ENCODE results near the gene LMAN2.
A peak's percentile ranks its signal among the peaks of the same experiment; 100 is the strongest.
"Not testable (repeated sequence)": the region's sequence is repeated elsewhere in the genome, so short reads cannot be mapped to it uniquely, and the experiment has no call there.

Gene LMAN2

DNA sequence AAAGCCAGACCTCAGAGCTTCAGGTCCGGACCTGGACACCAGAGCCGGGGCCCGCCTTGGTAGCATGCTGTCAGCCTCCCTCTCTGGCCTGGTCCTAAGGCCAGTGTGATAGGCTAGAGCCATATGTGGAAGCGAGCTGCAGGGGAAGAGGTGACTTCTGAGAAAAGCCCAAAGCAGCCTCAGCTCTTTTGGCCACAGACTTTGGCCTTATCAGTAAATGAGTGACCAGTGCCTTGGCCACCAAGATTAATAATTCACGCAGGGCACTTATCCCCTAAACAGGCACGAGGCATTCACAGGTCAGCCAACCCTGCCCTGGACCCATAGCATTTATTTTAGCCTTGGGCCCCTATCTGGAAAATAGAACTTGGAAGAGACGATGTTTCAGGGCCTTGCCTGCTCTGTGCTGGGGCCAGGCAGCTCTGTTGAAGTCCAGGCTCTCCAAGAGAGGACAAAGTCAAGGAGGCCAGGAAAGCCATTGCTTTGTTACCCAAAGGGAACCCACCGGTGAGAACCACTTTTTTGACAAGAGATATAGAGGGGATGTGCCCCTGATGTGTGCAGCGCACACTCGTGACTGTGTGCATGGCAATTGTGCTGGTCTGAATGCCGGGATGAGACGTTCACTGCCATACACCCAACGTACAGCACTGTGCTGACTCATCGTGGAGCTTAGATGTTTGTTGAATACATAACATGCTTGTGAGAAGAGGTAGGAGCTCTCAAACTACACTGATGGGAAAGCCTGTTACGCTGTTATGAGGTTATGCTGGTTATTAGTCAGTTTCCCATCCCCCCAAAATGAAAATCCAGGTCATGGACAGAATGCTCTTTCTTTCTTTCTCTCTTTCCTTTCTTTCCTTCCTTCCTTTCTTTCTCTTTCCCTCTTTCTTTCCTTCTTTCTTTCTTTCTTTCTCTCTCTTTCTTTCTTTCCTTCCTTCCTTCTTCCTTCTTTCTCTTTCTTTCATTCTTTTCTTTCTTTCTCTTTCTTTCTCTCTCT is 27.7 kb upstream of the LMAN2 start:
- no peak for DNase-seq

DNA sequence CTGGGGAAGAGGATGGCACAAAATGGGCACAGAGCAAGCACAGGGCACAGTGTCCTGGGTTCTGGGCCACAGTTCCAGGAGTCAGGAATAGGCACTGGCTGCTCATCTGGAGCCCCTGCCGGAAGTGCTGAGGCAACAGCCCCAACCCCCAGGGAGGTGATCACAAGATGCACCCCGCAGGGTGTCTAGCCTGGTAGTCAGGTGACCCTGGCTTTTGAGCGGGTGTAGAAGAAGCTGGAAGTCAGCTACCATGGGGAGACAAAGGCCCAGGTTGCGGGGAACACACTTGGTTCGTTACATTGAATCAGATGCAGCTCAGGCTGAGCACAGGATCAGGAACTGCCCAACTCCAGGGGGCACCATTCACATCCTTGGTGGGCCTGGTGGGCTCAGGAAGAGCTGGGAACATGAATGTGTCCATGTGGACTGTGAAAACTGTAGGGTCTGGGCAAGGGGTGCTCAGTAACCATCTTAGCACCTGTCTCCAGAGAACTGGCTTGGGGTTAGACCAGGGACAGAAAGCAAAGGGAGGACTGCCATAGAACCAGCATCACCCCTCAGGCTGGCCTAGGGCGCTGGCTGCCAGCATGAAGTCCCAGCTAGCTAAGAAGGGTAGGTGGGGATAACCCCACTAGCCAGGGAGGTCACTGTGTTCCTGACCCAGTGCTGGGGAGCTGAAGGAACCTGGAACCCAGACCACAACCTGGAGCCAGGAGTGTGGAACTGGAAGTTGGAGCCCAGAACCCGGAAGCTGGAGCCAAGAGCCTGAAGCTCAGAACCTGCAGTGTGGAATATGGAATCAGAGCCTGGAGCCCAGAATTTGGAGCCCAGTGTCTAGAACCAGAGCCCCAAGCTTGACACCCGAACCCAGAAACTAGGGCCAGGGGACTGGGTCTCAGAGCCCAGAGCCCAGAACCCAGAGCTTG is 26.6 kb upstream of the LMAN2 start:
- DNase-seq: no peak

DNA sequence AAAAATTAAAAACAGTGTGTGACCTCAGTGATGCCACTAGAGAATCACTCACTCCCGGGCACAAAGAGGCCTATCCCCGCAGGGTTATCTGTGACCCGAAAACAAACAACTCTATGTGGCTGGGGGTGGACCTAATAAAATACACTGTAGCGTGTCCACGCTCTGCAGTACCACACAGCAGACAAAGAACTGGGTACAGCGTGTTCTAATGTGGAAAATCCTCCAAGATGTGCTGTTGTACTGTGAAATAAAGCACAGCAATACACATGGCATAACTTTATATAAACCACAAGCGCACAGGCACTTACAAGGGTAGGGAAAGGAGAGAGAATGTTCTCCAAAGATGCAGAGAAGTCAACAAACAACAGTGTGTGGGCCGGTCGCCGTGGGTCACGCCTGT is 24.6 kb upstream of the LMAN2 start:
- DNase-seq: no peak

DNA sequence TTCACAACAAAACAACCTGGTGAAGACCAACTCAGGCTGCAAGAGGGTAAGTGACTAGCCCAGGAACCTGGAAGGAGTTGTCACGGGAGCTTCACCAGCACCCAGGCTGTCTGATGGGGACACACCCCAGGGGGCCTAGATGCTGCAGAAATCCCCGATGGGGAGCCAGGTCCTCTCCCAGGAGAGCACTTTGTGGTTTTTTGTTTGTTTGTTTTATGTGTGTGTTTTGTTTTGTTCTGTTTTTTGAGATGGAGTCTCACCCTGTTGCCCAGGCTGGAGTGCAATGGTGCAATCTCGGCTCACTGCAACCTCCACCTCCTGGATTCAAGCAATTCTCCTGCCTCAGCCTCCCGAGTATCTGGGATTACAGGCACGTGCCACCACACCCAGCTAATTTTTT is 24.0 kb upstream of the LMAN2 start:
- not testable (repeated sequence) for DNase-seq

DNA sequence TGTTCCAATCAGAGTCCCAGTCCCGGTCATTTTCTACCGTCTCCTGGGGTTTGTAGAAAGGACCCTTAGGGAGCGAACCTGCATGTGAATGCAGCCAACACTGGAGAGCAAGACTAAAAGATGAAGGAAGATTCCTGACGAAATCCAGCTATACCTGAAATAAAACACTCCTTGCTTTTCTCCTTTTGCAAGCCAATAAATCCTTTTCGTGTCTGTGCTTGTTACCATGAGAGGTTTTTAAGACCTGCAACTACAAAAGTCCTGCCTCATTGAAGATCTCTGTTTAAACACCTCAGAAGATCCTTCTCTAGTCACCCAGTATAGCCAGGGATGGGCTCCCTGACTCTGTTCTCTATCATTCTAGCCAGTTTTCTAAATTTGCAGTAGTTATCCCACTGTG is 22.7 kb upstream of the LMAN2 start:
- DNase-seq: no peak

DNA sequence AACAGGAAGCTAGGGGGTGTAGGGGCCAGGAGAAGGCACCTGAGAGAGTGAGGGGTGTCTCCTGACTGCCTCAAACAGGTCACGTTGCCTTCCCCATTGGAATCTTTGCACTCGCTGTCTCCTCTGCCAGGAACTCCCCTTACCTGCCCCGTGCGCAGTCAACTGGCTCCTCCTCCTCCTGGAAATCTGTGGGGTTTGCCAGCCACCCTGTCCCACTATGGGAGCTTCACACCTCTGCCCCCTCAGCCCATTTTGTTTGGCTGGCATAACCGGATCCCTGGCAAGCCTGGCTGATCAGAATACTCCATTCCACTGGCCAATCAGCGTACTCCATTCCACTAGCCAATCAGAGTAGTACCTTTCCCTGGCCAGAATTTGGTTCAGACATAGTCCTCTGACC is 22.3 kb upstream of the LMAN2 start:
- DNase-seq: no peak

DNA sequence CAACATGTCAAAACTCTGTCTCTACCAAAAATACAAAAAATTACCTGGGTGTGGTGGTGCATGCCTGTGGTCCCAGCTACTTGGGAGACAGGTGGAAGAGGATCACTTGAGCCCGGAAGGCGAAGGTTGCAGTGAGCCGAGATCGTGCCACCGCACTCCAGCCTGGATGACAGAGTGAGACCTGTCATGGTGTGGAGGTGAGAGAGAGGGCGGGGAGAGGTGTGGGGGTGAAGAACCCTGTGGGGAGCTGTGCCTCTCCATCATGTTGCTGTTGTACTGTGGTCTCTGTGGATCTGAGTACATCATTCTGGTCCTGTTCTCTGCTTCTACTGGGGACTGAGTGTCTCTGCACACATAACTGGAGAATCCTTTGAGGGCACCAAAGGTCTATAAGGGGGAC is 21.4 kb upstream of the LMAN2 start:
- no peak for DNase-seq

DNA sequence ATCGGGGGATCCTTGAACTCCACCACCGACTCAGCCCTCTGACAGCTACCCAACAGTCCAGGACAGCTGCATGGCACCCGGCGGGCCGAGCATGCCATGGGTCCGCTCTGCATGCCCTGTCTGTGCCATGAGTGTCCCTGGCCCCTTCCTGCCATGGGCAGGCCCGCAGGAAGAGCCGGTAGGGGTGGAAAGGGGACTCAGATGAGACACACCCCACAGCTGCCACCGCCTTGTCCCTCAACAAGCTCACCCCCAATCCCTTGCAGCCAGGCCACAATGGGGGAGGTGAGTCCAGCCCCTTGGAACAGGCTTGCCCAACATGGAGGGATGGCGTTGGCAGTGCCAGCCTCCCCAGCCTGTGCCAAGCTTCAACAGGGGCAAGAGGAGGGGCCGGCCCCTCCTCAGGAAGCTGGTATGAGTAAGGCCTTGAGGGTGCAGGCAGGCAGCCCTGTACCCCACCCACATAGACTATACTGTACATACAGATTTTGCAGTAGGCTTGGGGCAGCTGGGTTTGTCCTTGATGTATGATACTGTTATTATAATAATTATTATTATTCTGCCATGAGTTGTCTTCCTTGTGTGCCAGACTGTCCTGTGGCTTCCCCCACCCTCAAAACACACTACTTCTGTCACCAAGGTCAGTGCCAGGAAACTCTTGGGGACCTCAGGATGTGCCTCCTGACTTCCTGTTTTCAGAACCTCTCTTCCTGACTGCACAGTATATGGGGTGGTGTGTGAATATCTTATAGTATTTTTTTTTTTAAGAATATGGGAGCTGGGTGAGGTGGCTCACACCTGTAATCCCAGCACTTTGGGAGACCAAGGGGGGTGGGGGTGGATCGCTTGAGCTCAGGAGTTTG is 20.8 kb upstream of the LMAN2 start:
- peak in 1 of 4 experiments; percentile 19 for DNase-seq

DNA sequence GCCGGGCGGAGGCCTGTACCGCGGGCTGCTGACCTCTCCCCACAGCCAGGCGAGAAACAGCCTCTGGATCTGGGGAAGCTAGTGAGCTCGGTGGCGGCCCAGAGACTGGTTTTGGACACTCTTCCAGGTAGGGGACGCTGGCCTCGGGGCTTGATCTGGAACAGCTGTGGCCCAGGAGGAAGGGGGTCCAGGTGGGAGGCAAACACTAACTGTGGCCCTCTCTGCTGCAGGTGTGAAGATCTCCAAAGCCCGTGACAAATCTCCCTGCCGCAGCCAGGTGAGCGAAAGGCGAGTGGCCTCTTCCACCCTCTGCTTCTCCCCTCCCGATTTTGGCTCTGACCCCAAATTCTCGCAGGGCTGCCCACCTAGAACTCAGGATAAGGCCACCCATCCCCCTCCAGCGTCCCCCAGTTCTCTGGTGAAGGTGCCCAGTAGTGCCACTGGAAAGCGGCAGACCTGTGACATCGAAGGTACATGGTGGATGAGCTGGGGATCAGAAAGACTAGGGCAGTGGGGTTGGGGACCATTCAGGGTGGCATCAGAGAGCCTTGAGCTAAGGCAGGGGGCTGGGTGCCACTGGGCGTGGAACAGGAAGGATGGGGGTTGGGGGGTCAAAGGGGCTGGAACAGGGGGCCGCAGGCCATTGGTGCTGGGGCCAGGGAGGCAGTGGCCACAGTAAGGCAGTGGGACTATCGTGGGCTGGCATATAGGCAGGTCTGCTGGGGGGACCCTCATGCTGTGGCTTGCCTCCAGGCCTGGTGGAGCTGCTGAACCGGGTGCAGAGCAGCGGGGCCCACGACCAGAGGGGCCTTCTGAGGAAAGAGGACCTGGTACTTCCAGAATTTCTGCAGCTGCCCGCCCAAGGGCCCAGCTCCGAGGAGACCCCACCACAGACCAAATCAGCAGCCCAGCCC is 19.9 kb upstream of the LMAN2 start:
- DNase-seq: no peak

DNA sequence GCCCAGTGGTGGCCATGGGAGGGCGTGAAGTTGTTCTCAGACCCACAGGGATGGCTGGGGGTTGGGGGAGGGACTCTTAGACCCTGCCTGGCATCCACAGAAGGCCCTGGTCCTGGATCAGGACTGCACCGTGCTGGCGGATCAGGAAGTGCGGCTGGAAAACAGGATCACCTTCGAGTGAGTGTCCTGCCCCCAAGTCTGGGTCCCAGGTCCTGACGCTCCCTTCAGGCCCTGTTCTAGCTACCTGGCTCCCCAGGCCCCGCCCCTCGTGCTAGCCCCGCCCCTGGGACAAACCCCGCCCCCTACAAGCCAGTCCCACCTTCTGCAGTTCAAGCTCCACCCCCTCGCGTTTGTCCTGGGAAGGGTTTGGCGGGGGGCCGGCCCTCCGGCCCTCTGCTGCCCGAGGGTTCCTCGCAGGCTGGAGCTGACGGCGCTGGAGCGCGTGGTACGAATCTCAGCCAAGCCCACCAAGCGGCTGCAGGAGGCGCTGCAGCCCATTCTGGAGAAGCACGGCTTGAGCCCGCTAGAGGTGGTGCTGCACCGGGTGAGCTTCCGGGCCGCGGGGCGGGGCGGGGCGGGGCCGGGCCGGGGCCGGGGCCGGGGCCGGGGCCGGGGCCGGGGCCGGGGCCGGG is 19.1 kb upstream of the LMAN2 start:
- peak in 1 of 4 experiments; percentile 37 for DNase-seq

DNA sequence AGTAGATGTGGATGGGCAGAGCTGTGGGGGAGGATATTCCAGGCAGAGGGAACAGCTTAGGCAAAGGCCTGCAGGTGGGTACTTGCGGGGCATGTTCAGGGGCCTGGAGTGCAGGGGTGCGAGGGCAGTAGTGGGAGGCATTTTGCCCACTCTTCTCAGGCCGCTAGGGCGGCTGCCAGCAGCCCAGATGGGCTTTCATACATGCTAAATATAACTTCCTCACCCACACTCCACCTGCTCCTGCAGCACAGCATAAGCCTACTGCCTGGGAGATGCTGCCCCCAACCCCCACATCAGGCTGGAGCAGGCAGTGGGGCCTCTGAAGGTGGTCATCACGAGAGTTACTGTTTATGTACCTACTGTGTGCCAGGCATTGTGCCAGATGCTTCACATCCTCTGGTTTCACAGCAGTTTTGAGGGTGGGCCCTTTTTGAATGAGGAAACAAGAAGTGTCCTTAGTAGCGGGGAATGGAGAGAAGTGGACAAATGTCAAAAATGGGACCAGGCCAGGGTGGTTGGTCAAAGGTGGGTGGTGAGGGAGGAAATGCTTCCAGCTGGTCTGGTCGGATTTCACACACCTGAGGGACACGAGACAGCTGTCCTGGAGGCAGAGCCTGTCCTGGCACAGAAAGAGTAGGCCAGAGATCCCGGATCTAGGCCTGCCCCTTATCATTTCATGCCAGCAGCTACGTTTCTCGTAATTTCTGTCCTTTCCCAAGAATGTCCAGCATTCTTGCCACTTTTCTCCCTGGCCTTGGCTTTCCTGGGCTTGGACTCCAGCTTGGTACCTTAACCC is 18.4 kb upstream of the LMAN2 start:
- no peak for DNase-seq

DNA sequence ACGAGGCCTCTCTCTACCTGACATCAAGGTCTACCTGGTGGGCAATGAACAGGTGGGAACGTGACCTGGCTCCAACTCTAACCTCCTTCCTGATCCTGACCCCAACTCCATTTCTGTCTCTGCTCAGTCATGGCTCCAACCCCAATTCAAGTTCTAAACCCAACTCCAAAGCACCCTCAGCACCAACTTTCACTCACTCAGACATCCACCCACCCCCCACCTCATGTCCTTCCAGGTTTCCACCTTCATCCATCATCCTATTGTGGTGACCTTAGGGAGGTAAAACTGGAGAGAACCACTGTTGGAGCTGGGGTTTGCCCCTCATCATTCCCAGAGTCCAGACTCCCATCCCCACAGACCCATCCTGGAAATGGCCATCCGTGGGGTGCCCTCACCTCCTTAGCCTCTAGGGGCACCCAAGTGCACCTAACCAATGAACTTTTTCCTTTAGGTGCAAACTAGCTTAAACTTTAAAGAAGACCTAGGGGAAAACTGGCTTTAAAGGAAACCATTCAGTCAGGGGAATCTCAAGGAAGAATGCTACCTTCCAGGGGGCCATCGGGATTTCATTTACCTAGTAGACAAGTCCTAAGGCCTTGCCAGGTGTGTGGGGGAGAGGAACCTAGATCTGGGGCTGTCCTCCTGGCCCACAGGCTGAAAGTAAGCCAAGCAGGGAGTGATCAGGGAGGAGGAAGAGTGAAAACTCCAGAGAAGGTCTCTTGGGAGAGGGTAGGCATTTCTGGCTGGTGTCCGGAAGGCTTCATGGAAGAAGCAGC is 17.6 kb upstream of the LMAN2 start:
- peak in 1 of 4 experiments; percentile 9 for DNase-seq

DNA sequence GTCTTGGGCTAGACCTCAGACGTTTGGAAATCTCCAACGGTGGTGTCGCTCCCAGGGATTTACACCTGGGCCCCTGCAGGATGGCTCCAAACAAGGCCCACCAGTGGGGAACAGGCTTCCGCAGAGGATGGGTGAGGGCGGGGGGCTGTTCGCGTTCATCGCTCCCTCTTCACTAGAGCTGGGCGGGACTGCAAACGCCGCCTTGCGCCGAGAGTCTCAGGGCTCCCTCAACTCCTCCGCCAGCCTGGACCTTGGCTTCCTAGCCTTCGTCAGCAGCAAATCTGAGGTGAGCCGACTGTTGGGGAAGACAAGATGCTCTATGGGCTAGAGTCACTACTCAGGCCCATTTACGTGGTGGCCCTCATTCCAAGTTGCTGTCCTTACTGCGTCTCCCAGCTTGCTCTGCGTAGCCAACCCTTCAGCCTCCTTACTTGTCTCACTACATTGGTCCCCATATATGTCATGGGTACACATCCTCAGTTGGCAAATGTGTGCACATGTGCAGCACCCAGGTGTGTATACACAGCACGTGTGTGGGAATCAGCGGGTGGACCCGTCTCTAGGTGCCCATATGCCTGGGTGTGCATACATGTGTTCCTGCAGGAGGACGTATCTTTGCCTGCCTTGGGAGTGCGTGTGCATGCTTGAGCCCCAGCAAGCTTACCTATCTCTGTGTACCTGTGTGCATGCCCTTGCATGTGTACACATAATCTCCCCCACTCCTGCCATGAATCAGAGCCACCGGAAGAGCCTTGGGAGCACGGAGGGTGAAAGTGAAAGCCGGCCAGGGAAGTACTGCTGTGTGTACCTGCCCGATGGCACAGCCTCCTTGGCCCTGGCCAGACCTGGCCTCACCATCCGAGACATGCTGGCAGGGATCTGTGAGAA is 16.8 kb upstream of the LMAN2 start:
- DNase-seq: no peak

DNA sequence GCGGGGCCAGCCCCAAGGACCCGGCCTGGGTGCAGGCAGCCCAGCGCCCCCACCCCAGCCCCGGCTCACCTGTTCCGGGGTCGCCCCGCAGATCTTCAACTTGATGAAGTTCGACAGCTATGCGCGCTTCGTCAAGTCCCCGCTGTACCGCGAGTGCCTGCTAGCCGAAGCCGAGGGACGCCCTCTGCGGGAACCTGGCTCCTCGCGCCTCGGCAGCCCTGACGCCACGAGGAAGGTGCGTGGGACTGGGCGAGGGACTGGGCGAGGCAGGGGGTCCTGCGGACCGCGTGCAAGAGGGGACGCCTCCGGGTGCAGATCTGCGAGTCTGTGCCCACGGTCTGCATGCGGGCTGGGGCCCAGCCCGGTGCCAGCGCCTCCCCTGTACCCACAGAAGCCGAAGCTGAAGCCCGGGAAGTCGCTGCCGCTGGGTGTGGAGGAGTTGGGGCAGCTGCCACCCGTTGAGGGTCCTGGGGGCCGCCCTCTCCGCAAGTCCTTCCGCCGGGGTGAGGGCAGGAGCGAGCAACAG is 15.9 kb upstream of the LMAN2 start:
- DNase-seq: no peak

DNA sequence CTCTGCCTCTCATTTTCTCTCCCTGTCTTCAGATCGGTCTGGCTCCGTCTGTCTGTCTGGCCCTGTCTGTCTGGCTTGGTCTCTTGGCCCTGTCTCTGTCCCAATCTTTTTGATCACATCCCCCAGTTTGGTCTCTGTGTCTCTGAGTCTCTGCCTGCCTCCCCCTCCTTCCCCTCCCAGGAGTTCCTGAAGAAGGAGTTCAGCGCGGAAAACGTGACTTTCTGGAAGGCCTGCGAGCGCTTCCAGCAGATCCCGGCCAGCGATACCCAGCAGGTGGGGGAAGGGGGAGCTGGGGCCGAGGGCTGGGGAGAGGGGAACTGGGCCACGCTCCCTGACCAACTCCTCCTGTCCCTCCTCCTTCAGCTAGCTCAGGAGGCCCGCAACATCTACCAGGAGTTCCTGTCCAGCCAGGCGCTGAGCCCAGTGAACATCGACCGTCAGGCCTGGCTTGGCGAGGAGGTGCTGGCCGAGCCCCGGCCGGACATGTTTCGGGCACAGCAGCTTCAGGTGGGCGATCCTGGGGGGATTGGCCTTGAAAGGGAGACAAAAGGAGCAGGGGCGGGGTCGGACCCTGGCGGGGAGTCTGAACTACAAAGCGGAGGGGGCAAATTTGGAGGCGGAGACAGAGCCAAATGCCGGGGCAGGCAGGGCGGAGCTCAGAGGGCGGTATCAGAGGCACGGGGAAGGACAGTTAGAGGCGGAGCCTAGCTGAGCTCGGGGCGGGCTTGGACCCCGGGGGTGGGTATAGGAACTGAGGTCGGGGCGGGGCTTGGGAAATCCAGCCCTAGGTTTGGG is 15.3 kb upstream of the LMAN2 start:
- DNase-seq: no peak

DNA sequence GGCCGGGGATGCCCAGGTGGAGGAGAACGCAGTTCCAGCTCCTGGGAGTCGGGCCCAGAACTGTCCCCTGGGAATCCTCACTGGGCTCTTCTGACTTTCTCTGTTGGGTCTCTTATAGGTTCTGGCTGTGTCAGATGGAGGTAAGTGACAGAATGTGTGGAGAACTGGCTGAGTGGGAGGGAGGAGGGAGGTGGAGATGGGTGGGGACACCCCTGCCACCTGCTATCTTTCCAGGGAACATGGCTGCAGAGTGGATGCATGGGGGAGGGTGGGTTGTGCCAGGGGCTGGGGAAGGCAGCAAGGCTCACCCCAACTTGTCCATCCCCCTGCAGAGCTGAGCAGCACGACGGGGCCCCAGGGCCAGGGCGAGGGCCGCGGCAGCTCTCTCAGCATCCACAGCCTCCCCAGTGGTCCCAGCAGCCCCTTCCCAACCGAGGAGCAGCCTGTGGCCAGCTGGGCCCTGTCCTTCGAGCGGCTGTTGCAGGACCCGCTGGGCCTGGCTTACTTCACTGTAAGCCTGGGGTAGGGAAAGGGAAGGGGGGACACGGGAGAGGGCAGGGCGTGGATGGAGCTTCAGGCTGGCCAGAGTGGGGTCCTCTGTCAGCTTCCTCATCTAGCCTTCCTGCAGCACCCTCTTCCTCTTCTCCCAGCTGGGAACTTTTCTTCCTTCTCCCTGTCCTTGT is 14.5 kb upstream of the LMAN2 start:
- DNase-seq: no peak
